ENCODE results near the gene SDC3. TPM values are rescaled to one million over a fixed set of nuclear protein-coding genes. Genes with fewer than 3 reads are reported as not detected.
A peak's percentile ranks its signal among the peaks of the same experiment; 100 is the strongest.

Gene SDC3
- total and polyA plus RNA-seq, 4 donors, result 21.2 to 41.8 (median 23.7) TPM

GRCh38 chr1:30880678-30881318, 27.8 kb downstream of the SDC3 start:
- H3K4me1 ChIP-seq (ENCODE audit: control insufficient read depth in 5 of 5, insufficient read depth in 5 of 5, low read length in 5 of 5), result peaks cover 0 to 21% (median 8%) of the 10 kb centered on the region in 5 donors
- no peak overlapping the region for H3K27ac ChIP-seq (ENCODE audit: low read depth in 1 of 2, low read length in 1 of 2)
- no peaks in the 10 kb centered on the region for H3K9me3 ChIP-seq (ENCODE audit: control insufficient read depth in 4 of 4, insufficient read depth in 3 of 4, low read length in 3 of 4)
- H3K27me3 ChIP-seq (ENCODE audit: control insufficient read depth in 3 of 3, insufficient read depth in 3 of 3, low read length in 2 of 3), result no peaks in the 10 kb centered on the region
- H3K4me3 ChIP-seq, result no peak overlapping the region
- no peak for TF ChIP-seq CTCF (IDR thresholded peaks at IDR 0.05; ENCODE audit: control extremely low read depth, extremely low read depth)
- ATAC-seq (ENCODE audit: insufficient read depth, low FRiP score) (no peak), DNase-seq (no peak)
- 72 to 86% methylated on average over 11 of the region's 11 CpGs for WGBS, 2 donors
- no peak overlapping the region for H3K9ac ChIP-seq (ENCODE audit: insufficient read depth in 1 of 2, low read length in 2 of 2)
- peaks cover 0 to 4% (median 2%) of the 10 kb centered on the region in 4 donors for H3K36me3 ChIP-seq (ENCODE audit: control insufficient read depth in 4 of 4, insufficient read depth in 4 of 4, low read length in 4 of 4)

GRCh38 chr1:30879940-30880677, 28.4 kb downstream of the SDC3 start:
- TF ChIP-seq CTCF (IDR thresholded peaks at IDR 0.05; ENCODE audit: control extremely low read depth, extremely low read depth), result no peak
- Histone ChIP-seq H3K4me3 (no peak overlapping the region), H3K27me3 (ENCODE audit: control insufficient read depth in 3 of 3, insufficient read depth in 3 of 3, low read length in 2 of 3) (no peaks in the 10 kb centered on the region), H3K9me3 (ENCODE audit: control insufficient read depth in 4 of 4, insufficient read depth in 3 of 4, low read length in 3 of 4) (no peaks in the 10 kb centered on the region), H3K27ac (ENCODE audit: low read depth in 1 of 2, low read length in 1 of 2) (peak overlapping the region in 1 of 2 donors; percentile 6), H3K36me3 (ENCODE audit: control insufficient read depth in 4 of 4, insufficient read depth in 4 of 4, low read length in 4 of 4) (peaks cover 0 to 9% (median 3%) of the 10 kb centered on the region in 4 donors), H3K9ac (ENCODE audit: insufficient read depth in 1 of 2, low read length in 2 of 2) (no peak overlapping the region), H3K4me1 (ENCODE audit: control insufficient read depth in 5 of 5, insufficient read depth in 5 of 5, low read length in 5 of 5) (peaks cover 0 to 20% (median 8%) of the 10 kb centered on the region in 5 donors)
- ATAC-seq (ENCODE audit: insufficient read depth, low FRiP score) (no peak), DNase-seq (no peak)
- 63 to 73% methylated on average over 17 of the region's 17 CpGs for WGBS, 2 donors

GRCh38 chr1:30879126-30879786, 29.3 kb downstream of the SDC3 start:
- DNase-seq, result no peak
- no peak for ATAC-seq (ENCODE audit: insufficient read depth, low FRiP score)
- peak overlapping the region in 1 of 2 donors; percentile 6 for H3K27ac ChIP-seq (ENCODE audit: low read depth in 1 of 2, low read length in 1 of 2)
- no peak overlapping the region for H3K4me3 ChIP-seq
- H3K4me1 ChIP-seq (ENCODE audit: control insufficient read depth in 5 of 5, insufficient read depth in 5 of 5, low read length in 5 of 5), result peaks cover 0 to 20% (median 8%) of the 10 kb centered on the region in 5 donors
- H3K36me3 ChIP-seq (ENCODE audit: control insufficient read depth in 4 of 4, insufficient read depth in 4 of 4, low read length in 4 of 4), result peaks cover 0 to 9% (median 3%) of the 10 kb centered on the region in 4 donors
- H3K9me3 ChIP-seq (ENCODE audit: control insufficient read depth in 4 of 4, insufficient read depth in 3 of 4, low read length in 3 of 4), result no peaks in the 10 kb centered on the region
- no peak overlapping the region for H3K9ac ChIP-seq (ENCODE audit: insufficient read depth in 1 of 2, low read length in 2 of 2)
- 46 to 55% methylated on average over 4 of the region's 4 CpGs for WGBS, 2 donors
- H3K27me3 ChIP-seq (ENCODE audit: control insufficient read depth in 3 of 3, insufficient read depth in 3 of 3, low read length in 2 of 3), result no peaks in the 10 kb centered on the region
- TF ChIP-seq CTCF (IDR thresholded peaks at IDR 0.05; ENCODE audit: control extremely low read depth, extremely low read depth), result no peak

Measured in lung (tissue), 12 donors.